Breast epithelium (tissue), 4 donors: ENCODE results near the gene ZNF248. TPM values are rescaled to one million over a fixed set of nuclear protein-coding genes. Genes with fewer than 3 reads are reported as not detected.

Source experiments
- DNase-seq, 2 donors: peaks; one replicate each; pipeline ENCODE4 v3.0.0-alpha.2; 2019; ENCODE audit warnings: low spot score in 2 of 2
- H3K27ac ChIP-seq, 2 donors: fragments of 200-600 bp; sonication (generic) in 1 of 2; one replicate each; pipeline ENCODE4 v1.5.1; 2016 to 2019; ENCODE audit warnings: mild to moderate bottlenecking in 1 of 2
- H3K27me3 ChIP-seq, 2 donors: fragments of 200-600 bp; sonication (generic) in 1 of 2; one replicate each; pipeline versions ENCODE4 v1.5.1 to v1.6.0; 2017 to 2019; ENCODE audit warnings: control low read depth in 1 of 2, mild to moderate bottlenecking in 1 of 2
- H3K36me3 ChIP-seq: fragments of 200-600 bp; one replicate; pipeline ENCODE4 v1.5.1; 2019
- H3K4me1 ChIP-seq, 2 donors: fragments of 200-600 bp; sonication (generic); one replicate each; pipeline ENCODE4 v1.5.1; 2016 to 2019; ENCODE audit warnings: control low read depth in 1 of 2
- H3K4me3 ChIP-seq, 3 donors: fragments of 200-600 bp; sonication (generic); 1 replicate in 2 of 3; 2 replicates in 1 of 3; pipeline ENCODE4 v1.5.1; 2016 to 2019; ENCODE audit warnings: mild to moderate bottlenecking in 3 of 3, moderate library complexity in 2 of 3
- H3K9me3 ChIP-seq, 2 donors: fragments of 200-600 bp; sonication (generic) in 1 of 2; one replicate each; pipeline ENCODE4 v1.5.1; 2016 to 2019; ENCODE audit warnings: control low read depth in 1 of 2
- CTCF ChIP-seq, 3 donors: fragments of 450-650 bp; IDR thresholded peaks; one replicate each; pipeline ENCODE4 v1.5.1; 2016 to 2017; ENCODE audit warnings: antibody characterized with exemption in 3 of 3, mild to moderate bottlenecking in 3 of 3, moderate library complexity in 3 of 3
- POLR2A ChIP-seq: fragments of 450-650 bp; IDR thresholded peaks from one replicate; pipeline ENCODE4 v1.6.1; 2016; ENCODE audit warnings: antibody characterized with exemption, mild to moderate bottlenecking, moderate library complexity
- POLR2AphosphoS5 ChIP-seq, 3 donors: sonication (generic); formaldehyde crosslinking; IDR thresholded peaks; one replicate each; pipeline ENCODE4 v1.6.1; 2017; ENCODE audit warnings: antibody characterized with exemption in 3 of 3
- intact Hi-C: fragments of 100-400 bp; cut with DNase I; formaldehyde crosslinking; loops from one replicate; pipeline ENCODE4 v1.15.1; 2023; ENCODE audit warnings: low total_unique reads
- total RNA-seq, 3 donors: library from RNA; depleted of rRNA; stranded (reverse); fragments of >200 nt; gene quantifications; one replicate each; pipeline ENCODE4 v1.1.0, GENCODE V29; 2016

Gene ZNF248
- total RNA-seq, 3 donors from 2014 or later = 11.0 to 29.6 (median 19.7) TPM

- Histone ChIP-seq H3K36me3 (no peaks in the 10 kb centered on the region), H3K4me3 (no peak overlapping the region), H3K4me1 (no peaks in the 10 kb centered on the region), H3K9me3 (peaks cover 0 to 5% of the 10 kb centered on the region in 2 donors), H3K27me3 (no peaks in the 10 kb centered on the region), H3K27ac (no peak overlapping the region)
- no peak for TF ChIP-seq POLR2AphosphoS5 (IDR thresholded peaks at IDR 0.05)
- TF ChIP-seq POLR2A = no peak
- peak in 1 of 3 donors; percentile 25 for TF ChIP-seq CTCF (IDR thresholded peaks at IDR 0.05)
- DNase-seq = no peak
- intact Hi-C loops = no loop called here
Observed at GRCh38 chr10:37754538-37755323, 102.7 kb downstream of the ZNF248 start.

- Histone ChIP-seq H3K36me3 (no peaks in the 10 kb centered on the region), H3K4me3 (no peak overlapping the region), H3K4me1 (no peaks in the 10 kb centered on the region), H3K27ac (no peak overlapping the region), H3K9me3 (peaks cover 6 to 16% of the 10 kb centered on the region in 2 donors), H3K27me3 (no peaks in the 10 kb centered on the region)
- no peak for TF ChIP-seq CTCF (IDR thresholded peaks at IDR 0.05)
- no peak for TF ChIP-seq POLR2A
- no peak for TF ChIP-seq POLR2AphosphoS5 (IDR thresholded peaks at IDR 0.05)
- no peak for DNase-seq
- intact Hi-C loops = no loop called here
Observed at GRCh38 chr10:37752334-37752875, 105.0 kb downstream of the ZNF248 start.

- Histone ChIP-seq H3K27me3 (no peaks in the 10 kb centered on the region), H3K4me1 (no peaks in the 10 kb centered on the region), H3K27ac (no peak overlapping the region), H3K36me3 (no peaks in the 10 kb centered on the region), H3K9me3 (peaks cover 6 to 12% of the 10 kb centered on the region in 2 donors), H3K4me3 (no peak overlapping the region)
- no peak for DNase-seq
- intact Hi-C loops = no loop called here
- no peak for TF ChIP-seq POLR2A
- TF ChIP-seq CTCF (IDR thresholded peaks at IDR 0.05) = no peak
- TF ChIP-seq POLR2AphosphoS5 (IDR thresholded peaks at IDR 0.05) = no peak
Observed at GRCh38 chr10:37748170-37748569, 109.2 kb downstream of the ZNF248 start.

GRCh38 chr10:37747081-37747480, 110.3 kb downstream of the ZNF248 start:
- DNase-seq = no peak
- intact Hi-C loops = no loop called here
- no peaks in the 10 kb centered on the region for H3K27me3 ChIP-seq
- TF ChIP-seq CTCF (IDR thresholded peaks at IDR 0.05) = no peak
- TF ChIP-seq POLR2A = no peak
- no peak for TF ChIP-seq POLR2AphosphoS5 (IDR thresholded peaks at IDR 0.05)
- H3K4me1 ChIP-seq = no peaks in the 10 kb centered on the region
- no peak overlapping the region for H3K27ac ChIP-seq
- no peaks in the 10 kb centered on the region for H3K36me3 ChIP-seq
- no peak overlapping the region for H3K4me3 ChIP-seq
- peaks cover 6 to 11% of the 10 kb centered on the region in 2 donors for H3K9me3 ChIP-seq

- Histone ChIP-seq H3K27me3 (no peaks in the 10 kb centered on the region), H3K27ac (no peak overlapping the region), H3K4me3 (no peak overlapping the region), H3K4me1 (no peaks in the 10 kb centered on the region), H3K9me3 (no peaks in the 10 kb centered on the region), H3K36me3 (no peaks in the 10 kb centered on the region)
- intact Hi-C loops = no loop called here
- TF ChIP-seq POLR2AphosphoS5 (IDR thresholded peaks at IDR 0.05) = no peak
- DNase-seq = no peak
Observed at GRCh38 chr10:37741831-37742230, 115.6 kb downstream of the ZNF248 start.
